M059J (cell line): ENCODE results near the gene WFS1. TPM values are rescaled to one million over a fixed set of nuclear protein-coding genes. Genes with fewer than 3 reads are reported as not detected.

Source experiments
- DNase-seq: peaks from one replicate; pipeline ENCODE4 v3.0.0-alpha.2; 2012; ENCODE audit warnings: low read depth
- total RNA-seq: library from RNA; depleted of rRNA; stranded (reverse); fragments of >200 nt; shearing (Covaris generic); gene quantifications from 2 replicates; pipeline ENCODE4 v1.2.3, GENCODE V29; 2014

The WFS1 gene
- total RNA-seq, 1 experiment from 2014 or later: 56.7 TPM

GRCh38 chr4:6280365-6280996 is 10.8 kb downstream of the WFS1 start:
- peak; percentile 9 for DNase-seq

DNA sequence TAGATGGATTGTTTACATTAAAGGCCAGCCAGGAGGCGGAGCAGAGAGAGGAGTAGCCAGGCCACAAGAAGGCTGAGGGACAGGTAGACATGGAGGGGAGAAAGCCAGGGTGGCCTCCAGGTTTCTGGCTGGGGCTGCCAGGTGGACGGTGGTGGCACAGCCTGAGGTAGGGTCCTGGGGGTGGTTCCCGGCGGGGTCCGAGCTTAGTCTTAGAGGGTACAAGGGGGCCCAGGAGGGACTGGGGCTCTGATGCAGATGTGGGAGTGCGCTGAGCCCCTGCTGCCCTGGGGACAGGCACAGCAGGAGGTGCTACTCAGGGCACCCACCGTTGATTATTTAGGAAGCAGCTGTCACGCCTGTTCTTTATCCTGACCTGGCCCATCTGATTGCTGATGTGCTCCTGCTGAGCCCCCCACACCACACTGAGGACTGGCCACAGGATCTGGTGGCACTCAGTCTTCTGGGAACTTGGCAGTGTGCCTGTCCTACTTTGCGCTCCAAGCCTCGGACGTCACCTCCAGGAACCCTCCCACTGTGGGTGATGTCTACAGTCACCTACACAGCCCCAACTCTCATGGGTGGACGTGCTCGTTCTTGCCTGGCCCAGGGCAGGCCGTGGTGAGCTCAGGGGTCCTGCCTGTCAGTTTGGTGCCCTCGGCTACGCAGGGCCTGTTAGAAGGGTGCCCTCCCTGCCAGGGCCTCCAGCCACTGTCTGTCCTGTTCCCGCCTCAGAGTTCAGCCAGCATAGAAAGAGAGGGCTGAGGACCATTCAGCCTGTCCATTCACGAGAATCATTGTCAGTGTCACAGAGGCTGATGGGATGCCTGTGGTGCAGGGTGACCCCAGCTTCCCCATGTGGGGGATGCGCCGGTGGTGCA is 12.0 kb downstream of the WFS1 start:
- no peak for DNase-seq

GRCh38 chr4:6282314-6282771 is 12.7 kb downstream of the WFS1 start:
- DNase-seq: no peak

- no peak for DNase-seq
Measured at GRCh38 chr4:6283282-6283681, 13.6 kb downstream of the WFS1 start.

DNA sequence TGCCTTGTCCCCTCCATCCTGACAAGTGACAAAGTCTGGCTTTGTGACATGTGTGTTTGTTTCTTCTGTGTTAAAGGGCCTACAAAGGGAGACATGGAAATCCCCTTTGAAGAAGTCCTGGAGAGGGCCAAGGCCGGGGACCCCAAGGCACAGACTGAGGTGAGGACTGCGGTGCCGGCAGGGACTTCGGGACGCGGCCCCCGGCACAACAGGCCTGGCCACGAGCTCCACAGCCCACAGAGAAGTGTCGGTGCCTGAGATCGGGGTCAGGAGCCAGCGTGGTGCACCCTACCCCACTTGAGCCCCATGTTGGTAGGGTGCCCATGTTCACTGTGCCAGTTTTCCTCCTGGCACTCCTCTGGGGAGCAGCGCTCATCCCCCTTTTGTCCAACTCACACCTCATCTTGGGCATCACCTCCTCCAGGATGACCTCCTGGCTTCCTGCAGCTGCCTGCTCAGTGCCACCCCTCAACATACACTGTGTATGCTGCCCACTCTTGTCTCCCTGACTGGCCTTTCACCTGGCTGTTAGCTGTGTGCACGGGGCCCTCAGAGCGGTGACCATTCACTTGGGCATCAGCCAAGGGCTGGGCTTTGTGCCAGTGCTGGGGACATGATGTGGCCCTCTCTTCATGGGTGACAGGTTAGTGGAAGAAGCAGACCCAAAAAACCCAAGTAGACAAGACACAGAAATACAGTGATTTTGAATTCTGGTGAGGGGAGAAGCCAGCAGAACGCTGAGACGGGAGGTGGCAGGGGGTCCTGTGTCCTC is 17.6 kb downstream of the WFS1 start:
- no peak for DNase-seq

DNA sequence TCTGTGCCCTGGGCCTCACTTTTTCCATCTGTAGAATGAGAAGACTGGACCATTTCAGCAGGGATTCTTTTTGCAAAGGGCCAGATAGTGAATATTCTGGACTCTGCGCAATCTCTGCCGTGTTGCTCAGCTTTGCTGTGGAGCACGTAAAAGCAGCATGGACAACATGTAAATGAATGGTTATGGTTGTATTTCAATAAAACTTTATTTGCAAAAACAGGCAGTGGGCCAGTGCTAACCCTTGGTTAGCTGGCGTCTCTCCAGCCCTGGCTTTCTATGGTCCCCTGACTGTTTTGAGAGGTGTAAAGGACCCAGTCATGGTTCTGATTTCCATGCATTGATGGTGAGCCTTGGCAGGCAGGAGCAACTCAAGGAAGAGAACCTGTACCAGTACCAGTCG is 18.7 kb downstream of the WFS1 start:
- DNase-seq: no peak

- no peak for DNase-seq
Measured at GRCh38 chr4:6288871-6289270, 19.2 kb downstream of the WFS1 start.

DNA sequence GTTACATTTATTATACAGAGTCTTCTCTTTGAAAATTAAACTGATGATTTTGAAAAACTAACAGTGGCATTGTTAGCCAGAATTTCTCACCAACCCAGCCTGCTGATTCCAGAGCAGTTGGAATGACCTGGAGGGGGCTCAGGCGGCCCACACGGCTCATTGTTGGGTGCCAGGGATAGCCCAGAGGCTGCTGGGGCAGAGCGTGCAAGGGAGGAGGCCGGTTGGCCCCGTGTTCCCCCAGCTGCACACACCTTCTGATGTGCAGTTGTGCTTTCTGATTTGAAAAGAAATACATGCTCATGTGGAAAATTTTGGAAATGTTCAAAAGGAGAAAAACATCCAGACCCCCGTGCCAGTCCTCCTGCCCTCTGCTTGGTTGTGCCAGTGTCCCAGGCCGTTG is 20.6 kb downstream of the WFS1 start:
- DNase-seq: no peak

GRCh38 chr4:6290769-6291547 is 21.3 kb downstream of the WFS1 start:
- no peak for DNase-seq

GRCh38 chr4:6291784-6292297 is 22.2 kb downstream of the WFS1 start:
- no peak for DNase-seq

- no peak for DNase-seq
Measured at GRCh38 chr4:6292376-6293096, 22.9 kb downstream of the WFS1 start.

GRCh38 chr4:6293097-6293445 is 23.4 kb downstream of the WFS1 start:
- DNase-seq: no peak

DNA sequence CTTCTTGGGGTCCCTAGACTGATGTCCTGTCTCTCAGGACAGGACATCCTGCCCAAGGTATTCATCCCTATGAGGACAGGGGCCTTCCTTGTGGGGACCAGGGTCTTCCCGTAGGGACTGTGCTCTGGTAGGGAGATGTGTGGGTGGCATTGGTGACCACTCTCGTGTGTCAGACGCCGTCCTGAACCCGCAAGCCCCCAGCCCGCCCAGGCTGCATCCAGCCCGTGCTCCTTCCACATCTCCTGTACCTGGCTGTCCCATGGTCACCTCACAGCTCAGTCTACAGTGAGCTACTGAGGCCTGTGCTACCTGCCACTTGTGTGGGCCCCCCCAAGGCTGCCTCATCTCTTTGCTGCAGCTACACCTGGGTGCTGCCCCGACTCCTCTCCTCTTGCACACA is 24.0 kb downstream of the WFS1 start:
- DNase-seq: no peak

GRCh38 chr4:6294705-6295421 is 25.2 kb downstream of the WFS1 start:
- DNase-seq: no peak

- no peak for DNase-seq
Measured at GRCh38 chr4:6295495-6295894, 25.8 kb downstream of the WFS1 start.

- no peak for DNase-seq
Measured at GRCh38 chr4:6296026-6296425, 26.4 kb downstream of the WFS1 start.

DNA sequence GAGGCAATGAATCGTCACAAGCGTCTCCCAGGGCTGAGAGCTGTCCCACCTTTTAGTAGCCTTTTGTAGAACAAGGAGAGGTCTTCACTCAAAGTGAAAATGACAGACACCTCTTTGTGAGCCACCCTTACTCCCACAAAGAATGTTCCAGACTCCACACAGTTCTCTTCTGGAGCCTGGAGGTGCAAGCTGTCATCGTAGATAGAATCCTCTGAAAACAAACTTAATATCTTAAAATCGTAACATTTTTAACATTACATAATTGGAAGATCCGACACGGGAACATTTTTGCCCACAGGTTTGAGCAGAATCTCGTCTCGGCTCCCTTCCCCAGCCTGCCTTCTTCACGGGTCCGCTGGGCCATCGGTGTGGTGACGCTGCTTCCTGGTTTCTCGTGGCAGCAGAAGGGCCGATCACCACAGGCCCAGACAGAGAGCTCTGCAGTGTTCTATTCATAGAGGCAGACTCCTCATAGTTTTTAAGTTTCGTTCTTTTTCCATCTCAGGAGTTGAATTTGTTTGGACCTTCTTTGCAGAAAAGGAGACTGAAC is 27.7 kb downstream of the WFS1 start:
- DNase-seq: no peak

DNA sequence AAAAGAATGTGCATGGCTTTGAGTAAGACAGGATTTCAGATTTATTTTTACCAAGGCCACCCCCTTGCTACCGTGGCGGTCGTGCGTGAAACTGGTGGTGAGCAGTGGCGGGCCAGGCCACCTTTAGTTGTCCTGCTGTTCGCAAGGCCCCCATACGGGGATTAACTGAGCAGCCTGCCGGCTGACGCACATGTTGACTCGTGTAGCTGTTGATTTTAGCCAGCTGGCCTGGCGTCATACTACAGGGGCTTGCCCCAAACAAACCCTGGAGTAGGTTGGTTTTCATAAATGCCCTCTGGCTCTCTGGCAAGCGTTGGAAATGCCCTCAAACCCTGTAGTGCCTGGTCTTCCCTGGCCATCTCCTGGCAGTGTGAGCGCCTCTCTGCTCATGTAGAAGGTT is 28.4 kb downstream of the WFS1 start:
- DNase-seq: no peak

- no peak for DNase-seq
Measured at GRCh38 chr4:6298852-6299251, 29.2 kb downstream of the WFS1 start.

DNA sequence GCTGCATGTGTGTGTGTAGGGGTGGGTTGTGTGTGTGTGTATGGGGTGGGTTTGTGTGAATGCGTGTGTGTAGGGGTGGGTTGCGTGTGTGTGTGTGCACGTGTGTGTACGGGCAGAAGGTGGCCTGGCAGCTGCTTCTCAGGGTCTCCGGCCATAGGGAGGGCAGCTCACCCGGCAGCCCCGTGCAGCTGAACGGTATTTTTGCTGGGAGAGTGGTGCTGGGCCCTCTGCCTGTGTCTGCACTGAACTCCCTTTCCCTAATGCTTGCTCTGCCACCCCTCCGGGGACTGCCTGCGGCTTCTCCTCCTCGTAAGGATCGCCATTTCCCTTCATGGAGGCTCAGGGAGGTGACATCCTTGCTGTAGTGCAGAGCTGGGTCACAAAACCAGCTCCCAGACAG is 30.2 kb downstream of the WFS1 start:
- no peak for DNase-seq
